H1 (cell line): ENCODE data around the gene THAP4. TPM values are rescaled to one million over a fixed set of nuclear protein-coding genes. Genes with fewer than 3 reads are reported as not detected.

Experiments
- CTCF ChIA-PET: fragments of 300-600 bp; sonication (Branson Sonifier 250); formaldehyde crosslinking; loops from one replicate; lab custom pipeline; 2021; ENCODE audit not compliant: partially characterized antibody; lab: Charles Lee
- POLR2A ChIA-PET: fragments of 300-600 bp; sonication (Branson Sonifier 250); formaldehyde crosslinking; loops from one replicate; lab custom pipeline; 2021; ENCODE audit warnings: inconsistent platforms; ENCODE audit not compliant: partially characterized antibody; lab: Charles Lee
- DNase-seq, 2 experiments: peaks; one replicate each; pipeline versions ENCODE4 v3.0.0 to v3.0.0-alpha.2; 2010 to 2022; ENCODE audit warnings: low spot score in 2 of 2, low read depth in 1 of 2, mixed read lengths in 1 of 2
- FAIRE-seq: peaks from 2 replicates; lab custom pipeline; 2011; peaks lifted over from hg19 to GRCh38; lab: Jason Lieb, UNC
- H2AFZ ChIP-seq: 2 replicates; pipeline ENCODE4 v1.8.1; 2012; ENCODE audit warnings: low read length, inconsistent platforms
- H2AK5ac ChIP-seq: 2 replicates; pipeline ENCODE4 v1.6.1; 2013; ENCODE audit warnings: low read depth, low read length
- H2BK120ac ChIP-seq: replicated peaks from 2 replicates; pipeline ENCODE3; 2013; ENCODE audit warnings: low read depth, low read length, inconsistent platforms
- H2BK12ac ChIP-seq: 2 replicates; pipeline ENCODE4 v1.6.1; 2013; ENCODE audit warnings: low read depth, low read length
- H2BK15ac ChIP-seq: 2 replicates; pipeline ENCODE4 v1.6.1; 2013; ENCODE audit warnings: low read length
- H2BK20ac ChIP-seq: 2 replicates; pipeline ENCODE4 v1.6.1; 2013; ENCODE audit warnings: low read length
- H2BK5ac ChIP-seq: 2 replicates; pipeline ENCODE4 v1.6.1; 2013; ENCODE audit warnings: low read depth, low read length
- H3K14ac ChIP-seq: 2 replicates; pipeline ENCODE4 v1.6.1; 2013; ENCODE audit warnings: inconsistent platforms; ENCODE audit not compliant: insufficient read length
- H3K18ac ChIP-seq: 2 replicates; pipeline ENCODE4 v1.6.1; 2013; ENCODE audit warnings: low read length; ENCODE audit errors: extremely low read depth
- H3K23ac ChIP-seq: 2 replicates; pipeline ENCODE4 v1.6.1; 2013; ENCODE audit warnings: inconsistent platforms; ENCODE audit not compliant: insufficient read length
- H3K23me2 ChIP-seq: 2 replicates; pipeline ENCODE4 v1.6.1; 2013; ENCODE audit warnings: low read depth, low read length
- H3K27ac ChIP-seq: 2 replicates; pipeline ENCODE4 v1.6.1; 2011; ENCODE audit warnings: low read depth, low read length, inconsistent platforms
- H3K27me3 ChIP-seq, 4 experiments: replicated peaks in 1 of 4; 1 replicate in 1 of 4; 2 replicates in 3 of 4; pipeline versions ENCODE4 v1.6.1 to v1.8.1; 2011 to 2013; ENCODE audit warnings: low read length in 3 of 4, mild to moderate bottlenecking in 3 of 4, inconsistent platforms in 2 of 4, mixed read lengths in 2 of 4, moderate library complexity in 1 of 4; ENCODE audit not compliant: control insufficient read depth in 3 of 4, insufficient read depth in 3 of 4; ENCODE audit errors: extremely low read depth in 1 of 4
- H3K36me3 ChIP-seq, 4 experiments: 2 replicates each; pipeline versions ENCODE4 v1.6.1 to v1.8.1; 2011 to 2013; ENCODE audit warnings: mild to moderate bottlenecking in 4 of 4, low read length in 3 of 4, moderate library complexity in 2 of 4, control low read depth in 1 of 4, inconsistent platforms in 1 of 4; ENCODE audit not compliant: insufficient read depth in 4 of 4, control insufficient read depth in 2 of 4
- H3K4ac ChIP-seq: replicated peaks from 2 replicates; pipeline ENCODE3; 2013; ENCODE audit warnings: low read length, low read depth, mixed read lengths, inconsistent platforms; ENCODE audit not compliant: insufficient read length
- H3K4me1 ChIP-seq, 4 experiments: replicated peaks in 1 of 4; 1 replicate in 1 of 4; 2 replicates in 3 of 4; pipeline versions ENCODE4 v1.6.1 to v1.8.1; 2011 to 2013; ENCODE audit warnings: low read length in 3 of 4, inconsistent platforms in 2 of 4, mixed read lengths in 1 of 4; ENCODE audit not compliant: insufficient read depth in 4 of 4, control insufficient read depth in 3 of 4
- H3K4me2 ChIP-seq, 2 experiments: 2 replicates each; pipeline versions ENCODE4 v1.6.1 to v1.8.1; 2011 to 2013; ENCODE audit warnings: low read depth in 2 of 2, low read length in 2 of 2, control low read depth in 1 of 2, inconsistent platforms in 1 of 2, mild to moderate bottlenecking in 1 of 2; ENCODE audit not compliant: insufficient read depth in 1 of 2
- H3K4me3 ChIP-seq, 4 experiments: fragments of 200-600, 300-600 bp in 1 of 4; sonication (generic), shearing (Covaris generic), sonication (Bioruptor Twin) in 1 of 4; 2 replicates each; pipeline versions ENCODE4 v1.5.1 to v1.8.1; 2011 to 2016; ENCODE audit warnings: low read length in 4 of 4, low read depth in 3 of 4, control low read depth in 2 of 4, inconsistent platforms in 2 of 4, mild to moderate bottlenecking in 2 of 4, mixed read lengths in 1 of 4, moderate library complexity in 1 of 4; ENCODE audit not compliant: insufficient read depth in 2 of 4; ENCODE audit errors: extremely low read depth in 1 of 4
- H3K56ac ChIP-seq: replicated peaks from 2 replicates; pipeline ENCODE3; 2013; ENCODE audit warnings: low read depth, mild to moderate bottlenecking, mixed read lengths, low read length, inconsistent platforms; ENCODE audit not compliant: insufficient read length
- H3K79me1 ChIP-seq: 2 replicates; pipeline ENCODE4 v1.6.1; 2013; ENCODE audit warnings: low read depth, low read length, control low read depth
- H3K79me2 ChIP-seq, 2 experiments: 2 replicates each; pipeline versions ENCODE4 v1.6.1 to v1.8.1; 2012 to 2013; ENCODE audit warnings: low read length in 2 of 2, mild to moderate bottlenecking in 2 of 2, inconsistent platforms in 1 of 2; ENCODE audit not compliant: insufficient read depth in 2 of 2, control insufficient read depth in 1 of 2
- H3K9ac ChIP-seq, 4 experiments: replicated peaks in 1 of 4; 1 replicate in 1 of 4; 2 replicates in 3 of 4; pipeline versions ENCODE4 v1.6.1 to v1.8.1; 2011 to 2013; ENCODE audit warnings: low read depth in 3 of 4, low read length in 3 of 4, control low read depth in 2 of 4, mild to moderate bottlenecking in 2 of 4, moderate library complexity in 2 of 4, inconsistent platforms in 1 of 4; ENCODE audit errors: extremely low read depth in 1 of 4
- H3K9me3 ChIP-seq, 2 experiments: 2 replicates each; pipeline versions ENCODE4 v1.6.1 to v1.8.1; 2012 to 2013; ENCODE audit warnings: mild to moderate bottlenecking in 2 of 2, moderate library complexity in 2 of 2, control low read depth in 1 of 2, inconsistent platforms in 1 of 2, low read depth in 1 of 2, low read length in 1 of 2, mixed read lengths in 1 of 2; ENCODE audit not compliant: insufficient read depth in 2 of 2
- H4K20me1 ChIP-seq, 2 experiments: replicated peaks in 1 of 2; 2 replicates each; pipeline versions ENCODE3 to v1.8.1; 2011 to 2013; ENCODE audit warnings: inconsistent platforms in 2 of 2, low read length in 2 of 2, mild to moderate bottlenecking in 1 of 2; ENCODE audit not compliant: insufficient read depth in 2 of 2, control insufficient read depth in 1 of 2
- H4K5ac ChIP-seq: 2 replicates; pipeline ENCODE4 v1.6.1; 2013; ENCODE audit warnings: low read length, low read depth, mixed read lengths, inconsistent platforms; ENCODE audit not compliant: insufficient read length
- H4K8ac ChIP-seq: 2 replicates; pipeline ENCODE4 v1.8.0; 2013; ENCODE audit warnings: mild to moderate bottlenecking, moderate library complexity, low read length, inconsistent platforms; ENCODE audit not compliant: insufficient read depth; ENCODE audit errors: extremely low read depth
- H4K91ac ChIP-seq: replicated peaks from 2 replicates; pipeline ENCODE3; 2013; ENCODE audit warnings: low read length, mixed read lengths, inconsistent platforms; ENCODE audit not compliant: insufficient read length
- ATF2 ChIP-seq: IDR thresholded peaks from 2 replicates; pipeline ENCODE4 v1.6.1; 2012; ENCODE audit warnings: low read length, inconsistent platforms
- CBX5 ChIP-seq: fragments of 300-800, 300-1000 bp; sonication (generic); IDR thresholded peaks from 2 replicates; pipeline ENCODE4 v1.7.1; 2016; ENCODE audit warnings: antibody characterized with exemption, low read length, low read depth
- EP300 ChIP-seq, 2 experiments: IDR thresholded peaks; 1 replicate in 1 of 2; 2 replicates in 1 of 2; pipeline ENCODE4 v1.6.1; 2011 to 2012; ENCODE audit warnings: low read depth in 2 of 2, low read length in 2 of 2, mild to moderate bottlenecking in 2 of 2, borderline replicate concordance in 1 of 2, inconsistent platforms in 1 of 2, moderate library complexity in 1 of 2
- GABPA ChIP-seq: IDR thresholded peaks from 2 replicates; pipeline ENCODE4 v1.6.1; 2011; ENCODE audit warnings: mild to moderate bottlenecking, low read length, moderate library complexity, borderline replicate concordance; ENCODE audit not compliant: insufficient read depth
- JUN ChIP-seq: IDR thresholded peaks from 2 replicates; pipeline ENCODE4 v1.6.1; 2011; ENCODE audit warnings: low read depth, mild to moderate bottlenecking, improper control_type of control experiment, low read length
- NRF1 ChIP-seq: IDR thresholded peaks from 2 replicates; pipeline ENCODE4 v1.6.1; 2011; ENCODE audit warnings: mild to moderate bottlenecking, low read depth, low read length, improper control_type of control experiment
- POLR2AphosphoS5 ChIP-seq: IDR thresholded peaks from 2 replicates; pipeline ENCODE4 v1.6.1; 2011; ENCODE audit warnings: low read depth, low read length
- RAD21 ChIP-seq, 2 experiments: IDR thresholded peaks in 1 of 2; conservative IDR thresholded peaks in 1 of 2; 2 replicates each; pipeline ENCODE4 v1.6.1; 2011; ENCODE audit warnings: low read depth in 2 of 2, low read length in 2 of 2, improper control_type of control experiment in 1 of 2, inconsistent platforms in 1 of 2, mild to moderate bottlenecking in 1 of 2, moderate library complexity in 1 of 2
- SIN3A ChIP-seq, 2 experiments: IDR thresholded peaks in 1 of 2; conservative IDR thresholded peaks in 1 of 2; 2 replicates each; pipeline ENCODE4 v1.6.1; 2011 to 2012; ENCODE audit warnings: low read length in 2 of 2, improper control_type of control experiment in 1 of 2, low read depth in 1 of 2, mild to moderate bottlenecking in 1 of 2
- TAF1 ChIP-seq: IDR thresholded peaks from 2 replicates; pipeline ENCODE4 v1.6.1; 2011; ENCODE audit warnings: mild to moderate bottlenecking, low read depth, low read length
- TAF7 ChIP-seq: optimal IDR thresholded peaks from 2 replicates; pipeline ENCODE3; 2011; ENCODE audit warnings: low read depth, mild to moderate bottlenecking, inconsistent platforms, low read length, moderate library complexity, borderline replicate concordance
- WGBS, 2 experiments: shearing (Covaris generic) in 1 of 2; methylation state at CpG; one replicate each; pipeline versions ENCODE4 v1.1.6 to v1.1.7; 2013 to 2015; ENCODE audit warnings: low lambda C conversion rate in 2 of 2, mixed read lengths in 2 of 2, inconsistent platforms in 1 of 2, low coverage in 1 of 2, missing lambda C conversion rate in 1 of 2; ENCODE audit not compliant: insufficient replicate concordance in 2 of 2, insufficient coverage in 1 of 2, insufficient read length in 1 of 2; ENCODE audit errors: extremely low coverage in 1 of 2, missing lambda C conversion rate in 1 of 2; 5-methylcytosine and 5-hydroxymethylcytosine counted together
- polyA plus RNA-seq, 7 experiments: library from polyadenylated mRNA; depleted of rRNA in 3 of 7; stranded (reverse) in 5 of 7; unstranded in 2 of 7; fragments of >200 nt in 5 of 7; fragments of 200-250 nt in 2 of 7; gene quantifications; 1 replicate in 5 of 7; 2 replicates in 1 of 7; 4 replicates in 1 of 7; pipeline versions ENCODE4 v1.2.1 to v1.2.3, GENCODE V29; 2011 to 2013; ENCODE audit warnings: missing spikeins in 2 of 7, mixed read lengths in 2 of 7
- total RNA-seq: library from RNA; stranded (reverse); fragmentation: NEBNext Ultra II Directional; extraction: Animal tissue kit (Norgen Biotek cat#: 25700); gene quantifications from 2 replicates; pipeline ENCODE4 v1.2.1, GENCODE V29; 2021

The THAP4 gene
- total and polyA plus RNA-seq, 2 of the 8 experiments (the other 6 are each of a cell fraction or from before 2014, with no cell fraction given): 78.9 to 83.6 TPM

GRCh38 chr2:241638940-241639339 lies 2.0 kb upstream of the THAP4 start:
- POLR2A ChIA-PET: interaction anchor here (1.6 to 2.7 kb wide), 2 partner anchors 10 to 21 kb away, joined by 6 to 7 read pairs; no protein-coding TSS in a partner anchor
- H3K79me1 ChIP-seq: peaks cover 27% of the 10 kb centered on the region
- no peak overlapping the region for H3K14ac ChIP-seq
- peaks cover 0 to 6% (median 3%) of the 10 kb centered on the region in 4 experiments; a peak in 3 of 8 replicates for H3K36me3 ChIP-seq
- FAIRE-seq (no peak), DNase-seq (no peak)
- no peaks in the 10 kb centered on the region for H3K9me3 ChIP-seq
- no peak overlapping the region for H3K9ac ChIP-seq
- peak overlapping the region; percentile 72 to 83; a peak in 3 of 4 replicates for H3K4me2 ChIP-seq
- no peak overlapping the region for H4K91ac ChIP-seq
- peaks cover 0 to 10% (median 6%) of the 10 kb centered on the region in 4 experiments; a peak in 6 of 7 replicates for H3K4me1 ChIP-seq
- no peak overlapping the region for H4K5ac ChIP-seq
- H4K20me1 ChIP-seq: peaks cover 24 to 29% of the 10 kb centered on the region in 2 experiments
- no peak overlapping the region for H3K56ac ChIP-seq
- H3K79me2 ChIP-seq: peaks cover 29 to 80% of the 10 kb centered on the region in 2 experiments
- H2BK5ac ChIP-seq: no peak overlapping the region
- no peaks in the 10 kb centered on the region for H3K27me3 ChIP-seq
- H2BK20ac ChIP-seq: no peak overlapping the region
- H3K27ac ChIP-seq: no peak overlapping the region
- no peak overlapping the region for H2AFZ ChIP-seq
- no peak overlapping the region for H2BK15ac ChIP-seq
- WGBS, 2 experiments: 90% methylated on average over 14 of the region's 14 CpGs; no CpG with 5 or more reads in 1 of the 2 experiments
- peak overlapping the region in 2 of 4 experiments; percentile 73 to 82; a peak in 4 of 8 replicates for H3K4me3 ChIP-seq
- no peak overlapping the region for H3K23ac ChIP-seq
- H4K8ac ChIP-seq: no peak overlapping the region; the same call in 1 of the 2 replicates
- H2BK120ac ChIP-seq: no peak overlapping the region
- H2BK12ac ChIP-seq: no peak overlapping the region
- H2AK5ac ChIP-seq: no peak overlapping the region
- H3K4ac ChIP-seq: no peak overlapping the region
- H3K23me2 ChIP-seq: peaks cover 4% of the 10 kb centered on the region; the same call in 1 of the 2 replicates
- CTCF ChIA-PET: interaction anchor here (0.8 to 2.4 kb wide), 2 partner anchors 9 to 20 kb away, joined by 5 to 13 read pairs; no protein-coding TSS in a partner anchor
- no peak overlapping the region for H3K18ac ChIP-seq
- TF ChIP-seq GABPA: no peak
- TF ChIP-seq ATF2: no peak
- TF ChIP-seq TAF1: no peak
- no peak for TF ChIP-seq SIN3A (conservative IDR thresholded peaks at IDR 0.05 in 1 of 2, IDR thresholded peaks at IDR 0.05 in 1 of 2; ENCODE audit: low read depth in 1 of 2, low read length in 2 of 2)
- TF ChIP-seq NRF1: no peak
- TF ChIP-seq TAF7: no peak
- TF ChIP-seq JUN: no peak
- TF ChIP-seq RAD21 (IDR thresholded peaks at IDR 0.05 in 1 of 2, conservative IDR thresholded peaks at IDR 0.05 in 1 of 2; ENCODE audit: low read depth in 2 of 2, low read length in 2 of 2): no peak
- TF ChIP-seq POLR2AphosphoS5: no peak
- no peak for TF ChIP-seq CBX5
- TF ChIP-seq EP300 (IDR thresholded peaks at IDR 0.05; ENCODE audit: borderline replicate concordance in 1 of 2, low read depth in 2 of 2, low read length in 2 of 2): no peak
